ENCODE results near the gene ZDHHC4.

The ZDHHC4 gene

GRCh38 chr7:6618621-6619020 lies 41.4 kb downstream of the ZDHHC4 start:
- Histone ChIP-seq H3K4ac (ENCODE audit: low read depth in 1 of 2, low read length in 2 of 2) (no peak overlapping the region), H2BK5ac (ENCODE audit: low read depth, low read length, poor library complexity, severe bottlenecking) (no peak overlapping the region), H3K27ac (ENCODE audit: low read length, poor library complexity, severe bottlenecking) (no peak overlapping the region), H3K9ac (ENCODE audit: low read length) (no peak overlapping the region), H3K14ac (ENCODE audit: low read length in 2 of 2) (no peak overlapping the region), H4K8ac (ENCODE audit: low read length) (no peak overlapping the region), H3K4me1 (ENCODE audit: control insufficient read depth, insufficient read depth, low read depth, low read length) (peaks cover 12% of the 10 kb centered on the region), H3K4me3 (ENCODE audit: insufficient read depth in 1 of 2, low read depth in 1 of 2, low read length in 2 of 2) (no peak overlapping the region), H3K4me2 (ENCODE audit: low read length, poor library complexity, severe bottlenecking) (no peak overlapping the region), H2BK12ac (ENCODE audit: low read length in 2 of 2) (no peak overlapping the region), H3K36me3 (ENCODE audit: control insufficient read depth in 1 of 2, insufficient read depth in 2 of 2, low read depth in 1 of 2, low read length in 2 of 2) (peaks cover 0 to 27% of the 10 kb centered on the region in 2 experiments), H3K18ac (ENCODE audit: low read depth in 1 of 2, low read length in 2 of 2) (no peak overlapping the region), H2BK15ac (ENCODE audit: low read depth, poor library complexity, severe bottlenecking) (no peak overlapping the region), H3K79me1 (replicated peaks; ENCODE audit: low read length, poor library complexity, severe bottlenecking) (no peaks in the 10 kb centered on the region), H2AFZ (ENCODE audit: low read depth, low read length) (no peak overlapping the region), H3K9me3 (ENCODE audit: control insufficient read depth, low read length) (no peaks in the 10 kb centered on the region), H2BK120ac (ENCODE audit: low read depth, low read length) (no peak overlapping the region), H3K23ac (ENCODE audit: low read length in 2 of 2) (no peak overlapping the region), H2AK5ac (ENCODE audit: low read length, severe bottlenecking) (no peak overlapping the region), H3K27me3 (ENCODE audit: control insufficient read depth in 1 of 2, insufficient read depth in 1 of 2, low read length in 2 of 2) (peaks cover 22 to 72% of the 10 kb centered on the region in 2 experiments), H4K91ac (ENCODE audit: low read length) (no peak overlapping the region)
- WGBS, result 65% methylated on average over 2 of the region's 4 CpGs
- no peak for DNase-seq

DNA sequence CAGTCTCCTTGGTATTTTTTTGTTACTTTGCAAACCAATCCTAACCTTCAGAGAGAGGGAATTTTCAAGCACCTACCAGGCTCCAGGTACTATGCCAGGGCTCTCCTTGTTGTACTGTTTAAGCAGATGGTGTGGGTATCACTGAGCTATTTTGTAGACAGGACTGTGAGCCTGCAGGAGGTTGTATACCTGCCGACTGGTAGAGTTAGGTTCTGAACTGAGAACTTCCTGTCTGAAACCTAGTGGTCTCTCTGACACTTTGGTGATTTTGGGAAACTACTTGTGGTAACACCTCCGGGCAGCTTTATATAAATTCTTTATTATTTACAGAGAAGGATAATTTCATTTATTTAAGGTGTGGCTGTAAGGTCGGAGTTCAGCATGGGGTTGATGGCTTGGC lies 42.7 kb downstream of the ZDHHC4 start:
- H3K79me1 ChIP-seq (replicated peaks; ENCODE audit: low read length, poor library complexity, severe bottlenecking), result no peaks in the 10 kb centered on the region
- no peak overlapping the region for H2BK5ac ChIP-seq (ENCODE audit: low read depth, low read length, poor library complexity, severe bottlenecking)
- no peak overlapping the region for H3K23ac ChIP-seq (ENCODE audit: low read length in 2 of 2)
- H3K9ac ChIP-seq (ENCODE audit: low read length), result no peak overlapping the region
- H2AFZ ChIP-seq (ENCODE audit: low read depth, low read length), result no peak overlapping the region
- H3K36me3 ChIP-seq (ENCODE audit: control insufficient read depth in 1 of 2, insufficient read depth in 2 of 2, low read depth in 1 of 2, low read length in 2 of 2), result peaks cover 0 to 28% of the 10 kb centered on the region in 2 experiments
- WGBS, result 94% methylated on average over 2 of the region's 3 CpGs
- no peak overlapping the region for H3K4ac ChIP-seq (ENCODE audit: low read depth in 1 of 2, low read length in 2 of 2)
- no peak overlapping the region for H2BK120ac ChIP-seq (ENCODE audit: low read depth, low read length)
- H3K27ac ChIP-seq (ENCODE audit: low read length, poor library complexity, severe bottlenecking), result no peak overlapping the region
- peaks cover 9% of the 10 kb centered on the region for H3K4me1 ChIP-seq (ENCODE audit: control insufficient read depth, insufficient read depth, low read depth, low read length)
- no peak overlapping the region for H3K4me2 ChIP-seq (ENCODE audit: low read length, poor library complexity, severe bottlenecking)
- DNase-seq, result no peak
- no peak overlapping the region for H4K8ac ChIP-seq (ENCODE audit: low read length)
- no peaks in the 10 kb centered on the region for H3K9me3 ChIP-seq (ENCODE audit: control insufficient read depth, low read length)
- no peak overlapping the region for H2BK15ac ChIP-seq (ENCODE audit: low read depth, poor library complexity, severe bottlenecking)
- H2BK12ac ChIP-seq (ENCODE audit: low read length in 2 of 2), result no peak overlapping the region
- H3K18ac ChIP-seq (ENCODE audit: low read depth in 1 of 2, low read length in 2 of 2), result no peak overlapping the region
- no peak overlapping the region for H4K91ac ChIP-seq (ENCODE audit: low read length)
- H3K14ac ChIP-seq (ENCODE audit: low read length in 2 of 2), result no peak overlapping the region
- H3K4me3 ChIP-seq (ENCODE audit: insufficient read depth in 1 of 2, low read depth in 1 of 2, low read length in 2 of 2), result no peak overlapping the region
- peaks cover 9 to 59% of the 10 kb centered on the region in 2 experiments for H3K27me3 ChIP-seq (ENCODE audit: control insufficient read depth in 1 of 2, insufficient read depth in 1 of 2, low read length in 2 of 2)
- H2AK5ac ChIP-seq (ENCODE audit: low read length, severe bottlenecking), result no peak overlapping the region

- Histone ChIP-seq H3K27ac (ENCODE audit: low read length, poor library complexity, severe bottlenecking) (no peak overlapping the region), H3K14ac (ENCODE audit: low read length in 2 of 2) (no peak overlapping the region)
Measured at GRCh38 chr7:6621195-6622133, 44.2 kb downstream of the ZDHHC4 start.

DNA sequence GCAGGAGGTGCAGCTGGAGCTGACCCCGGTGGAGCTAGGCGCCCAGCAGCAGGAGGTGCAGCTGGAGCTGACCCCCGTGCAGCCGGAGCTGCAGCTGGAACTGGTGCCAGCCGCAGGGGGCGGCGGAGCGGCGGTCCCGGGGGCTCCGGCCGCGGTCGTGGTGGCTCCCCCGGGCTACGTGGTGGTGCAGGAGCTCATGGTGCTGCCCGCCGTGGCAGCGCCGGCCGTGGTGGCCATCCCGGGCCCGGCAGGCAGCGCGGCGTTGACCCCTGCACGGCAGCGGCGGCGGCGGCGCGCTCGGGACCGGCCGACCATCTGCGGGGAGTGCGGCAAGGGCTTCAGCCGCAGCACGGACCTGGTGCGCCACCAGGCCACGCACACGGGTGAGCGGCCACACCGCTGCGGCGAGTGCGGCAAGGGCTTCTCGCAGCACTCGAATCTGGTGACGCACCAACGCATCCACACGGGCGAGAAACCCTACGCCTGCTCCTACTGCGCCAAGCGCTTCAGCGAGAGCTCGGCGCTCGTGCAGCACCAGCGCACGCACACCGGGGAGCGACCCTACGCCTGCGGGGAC lies 45.0 kb downstream of the ZDHHC4 start:
- Histone ChIP-seq H3K79me1 (replicated peaks; ENCODE audit: low read length, poor library complexity, severe bottlenecking) (no peaks in the 10 kb centered on the region), H2BK12ac (ENCODE audit: low read length in 2 of 2) (no peak overlapping the region), H3K4me2 (ENCODE audit: low read length, poor library complexity, severe bottlenecking) (no peak overlapping the region), H2BK120ac (ENCODE audit: low read depth, low read length) (no peak overlapping the region), H2BK5ac (ENCODE audit: low read depth, low read length, poor library complexity, severe bottlenecking) (no peak overlapping the region), H4K8ac (ENCODE audit: low read length) (no peak overlapping the region), H3K27me3 (ENCODE audit: control insufficient read depth in 1 of 2, insufficient read depth in 1 of 2, low read length in 2 of 2) (peaks cover 4 to 43% of the 10 kb centered on the region in 2 experiments), H2BK15ac (ENCODE audit: low read depth, poor library complexity, severe bottlenecking) (no peak overlapping the region), H3K23ac (ENCODE audit: low read length in 2 of 2) (no peak overlapping the region), H3K4ac (ENCODE audit: low read depth in 1 of 2, low read length in 2 of 2) (no peak overlapping the region), H3K9ac (ENCODE audit: low read length) (no peak overlapping the region), H3K9me3 (ENCODE audit: control insufficient read depth, low read length) (no peaks in the 10 kb centered on the region), H3K4me3 (ENCODE audit: insufficient read depth in 1 of 2, low read depth in 1 of 2, low read length in 2 of 2) (no peak overlapping the region), H4K91ac (ENCODE audit: low read length) (no peak overlapping the region), H2AK5ac (ENCODE audit: low read length, severe bottlenecking) (no peak overlapping the region), H3K14ac (ENCODE audit: low read length in 2 of 2) (no peak overlapping the region), H3K36me3 (ENCODE audit: control insufficient read depth in 1 of 2, insufficient read depth in 2 of 2, low read depth in 1 of 2, low read length in 2 of 2) (peaks cover 0 to 28% of the 10 kb centered on the region in 2 experiments), H3K18ac (ENCODE audit: low read depth in 1 of 2, low read length in 2 of 2) (no peak overlapping the region), H3K4me1 (ENCODE audit: control insufficient read depth, insufficient read depth, low read depth, low read length) (no peaks in the 10 kb centered on the region), H2AFZ (ENCODE audit: low read depth, low read length) (no peak overlapping the region), H3K27ac (ENCODE audit: low read length, poor library complexity, severe bottlenecking) (no peak overlapping the region)
- no peak for DNase-seq
- 97% methylated on average over 64 of the region's 67 CpGs for WGBS

More at GRCh38 chr7:6621195-6622133, 44.2 kb downstream of the ZDHHC4 start:
- 92% methylated on average over 20 of the region's 20 CpGs for WGBS
- peaks cover 8 to 50% of the 10 kb centered on the region in 2 experiments for H3K27me3 ChIP-seq (ENCODE audit: control insufficient read depth in 1 of 2, insufficient read depth in 1 of 2, low read length in 2 of 2)
- no peak overlapping the region for H3K4me3 ChIP-seq (ENCODE audit: insufficient read depth in 1 of 2, low read depth in 1 of 2, low read length in 2 of 2)
- H3K23ac ChIP-seq (ENCODE audit: low read length in 2 of 2), result no peak overlapping the region
- H2AK5ac ChIP-seq (ENCODE audit: low read length, severe bottlenecking), result no peak overlapping the region
- no peak overlapping the region for H2BK15ac ChIP-seq (ENCODE audit: low read depth, poor library complexity, severe bottlenecking)
- H2AFZ ChIP-seq (ENCODE audit: low read depth, low read length), result no peak overlapping the region
- no peak overlapping the region for H3K9ac ChIP-seq (ENCODE audit: low read length)
- H3K79me1 ChIP-seq (replicated peaks; ENCODE audit: low read length, poor library complexity, severe bottlenecking), result no peaks in the 10 kb centered on the region
- H2BK120ac ChIP-seq (ENCODE audit: low read depth, low read length), result no peak overlapping the region
- peak; percentile 14 for DNase-seq
- no peaks in the 10 kb centered on the region for H3K4me1 ChIP-seq (ENCODE audit: control insufficient read depth, insufficient read depth, low read depth, low read length)
- no peak overlapping the region for H2BK5ac ChIP-seq (ENCODE audit: low read depth, low read length, poor library complexity, severe bottlenecking)
- H3K4me2 ChIP-seq (ENCODE audit: low read length, poor library complexity, severe bottlenecking), result no peak overlapping the region
- no peak overlapping the region for H3K4ac ChIP-seq (ENCODE audit: low read depth in 1 of 2, low read length in 2 of 2)
- H4K91ac ChIP-seq (ENCODE audit: low read length), result no peak overlapping the region
- H4K8ac ChIP-seq (ENCODE audit: low read length), result no peak overlapping the region
- no peak overlapping the region for H2BK12ac ChIP-seq (ENCODE audit: low read length in 2 of 2)
- H3K9me3 ChIP-seq (ENCODE audit: control insufficient read depth, low read length), result no peaks in the 10 kb centered on the region
- peaks cover 0 to 28% of the 10 kb centered on the region in 2 experiments for H3K36me3 ChIP-seq (ENCODE audit: control insufficient read depth in 1 of 2, insufficient read depth in 2 of 2, low read depth in 1 of 2, low read length in 2 of 2)
- no peak overlapping the region for H3K18ac ChIP-seq (ENCODE audit: low read depth in 1 of 2, low read length in 2 of 2)
